PC-9 (cell line): Measurements from ENCODE around the gene MINDY4. TPM values are rescaled to one million over a fixed set of nuclear protein-coding genes. Genes with fewer than 3 reads are reported as not detected.

ENCODE experiments used
- BruUV-seq: library from RNA; stranded (reverse); fragments of 400-500 nt; replicated peaks from 2 replicates; lab custom pipeline; 2021; lab: Mats Ljungman, UMichigan
- CTCF ChIA-PET: fragments of 300-600 bp; sonication (Branson Sonifier 250); formaldehyde crosslinking; loops from one replicate; lab custom pipeline; 2022; ENCODE audit warnings: antibody characterized with exemption; lab: Charles Lee
- POLR2A ChIA-PET: fragments of 300-600 bp; sonication (Branson Sonifier 250); formaldehyde crosslinking; loops from one replicate; lab custom pipeline; 2022; ENCODE audit warnings: antibody characterized with exemption; ENCODE audit not compliant: unreplicated experiment; lab: Charles Lee
- DNase-seq, 2 experiments: peaks; one replicate each; pipeline versions ENCODE4 v3.0.0 to v3.0.0-alpha.2; 2015 to 2022; ENCODE audit warnings: mixed read lengths in 1 of 2
- H2AFZ ChIP-seq: fragments of 200-600 bp; sonication (generic); 2 replicates; pipeline ENCODE4 v1.8.1; 2017; ENCODE audit warnings: antibody characterized with exemption
- H3F3A ChIP-seq: fragments of 200-600 bp; sonication (generic); 2 replicates; pipeline ENCODE4 v1.8.1; 2017; ENCODE audit warnings: antibody characterized with exemption, mild to moderate bottlenecking, low read depth; ENCODE audit not compliant: insufficient read depth
- H3K27ac ChIP-seq: fragments of 200-600 bp; sonication (generic); 2 replicates; pipeline ENCODE4 v1.6.1; 2016; ENCODE audit warnings: mixed run types
- H3K27me3 ChIP-seq: fragments of 200-600 bp; sonication (generic); 2 replicates; pipeline ENCODE4 v1.6.1; 2016; ENCODE audit warnings: low read depth, mixed run types; ENCODE audit not compliant: insufficient read depth
- H3K36me3 ChIP-seq: fragments of 200-600 bp; sonication (generic); 2 replicates; pipeline ENCODE4 v1.6.1; 2016; ENCODE audit warnings: low read depth, mixed run types
- H3K4me1 ChIP-seq: fragments of 200-600 bp; sonication (generic); replicated peaks from 2 replicates; pipeline ENCODE4 v1.6.1; 2016; ENCODE audit warnings: mixed run types; ENCODE audit not compliant: insufficient read depth
- H3K4me2 ChIP-seq: fragments of 200-600 bp; sonication (generic); 2 replicates; pipeline ENCODE4 v1.6.1; 2017; ENCODE audit warnings: mixed run types
- H3K4me3 ChIP-seq: fragments of 200-600 bp; sonication (generic); 2 replicates; pipeline ENCODE4 v1.6.1; 2016; ENCODE audit warnings: mixed run types
- H3K79me2 ChIP-seq: fragments of 200-600 bp; sonication (generic); 2 replicates; pipeline ENCODE4 v1.6.1; 2017; ENCODE audit warnings: low read depth, mixed run types
- H3K9me2 ChIP-seq: fragments of 200-600 bp; sonication (generic); 2 replicates; pipeline ENCODE4 v1.8.1; 2017; ENCODE audit warnings: mild to moderate bottlenecking; ENCODE audit not compliant: insufficient read depth
- H3K9me3 ChIP-seq: fragments of 200-600 bp; sonication (generic); 2 replicates; pipeline ENCODE4 v1.8.1; 2016; ENCODE audit warnings: low read depth; ENCODE audit not compliant: insufficient read depth
- H4K20me1 ChIP-seq: fragments of 200-600 bp; sonication (generic); 2 replicates; pipeline ENCODE4 v1.8.1; 2017; ENCODE audit not compliant: insufficient read depth
- CTCF ChIP-seq: fragments of 200-600 bp; sonication (generic); conservative IDR thresholded peaks from 2 replicates; pipeline ENCODE4 v1.6.1; 2017; ENCODE audit warnings: mixed run types, antibody characterized with exemption, mild to moderate bottlenecking, moderate library complexity
- EZH2 ChIP-seq: fragments of 200-600 bp; sonication (generic); IDR thresholded peaks from 2 replicates; pipeline ENCODE4 v1.8.0; 2017; ENCODE audit warnings: antibody characterized with exemption, low read depth
- intact Hi-C: fragments of 100-400 bp; cut with micrococcal nuclease; formaldehyde crosslinking; loops from one replicate; pipeline ENCODE4 v1.10.0; 2022; ENCODE audit not compliant: unreplicated experiment
- total RNA-seq: library from RNA; stranded (reverse); gene quantifications from 2 replicates; pipeline ENCODE4 v1.2.3, GENCODE V29; 2021

Gene MINDY4
- total RNA-seq, 1 experiment from 2014 or later, result 14.8 TPM

DNA sequence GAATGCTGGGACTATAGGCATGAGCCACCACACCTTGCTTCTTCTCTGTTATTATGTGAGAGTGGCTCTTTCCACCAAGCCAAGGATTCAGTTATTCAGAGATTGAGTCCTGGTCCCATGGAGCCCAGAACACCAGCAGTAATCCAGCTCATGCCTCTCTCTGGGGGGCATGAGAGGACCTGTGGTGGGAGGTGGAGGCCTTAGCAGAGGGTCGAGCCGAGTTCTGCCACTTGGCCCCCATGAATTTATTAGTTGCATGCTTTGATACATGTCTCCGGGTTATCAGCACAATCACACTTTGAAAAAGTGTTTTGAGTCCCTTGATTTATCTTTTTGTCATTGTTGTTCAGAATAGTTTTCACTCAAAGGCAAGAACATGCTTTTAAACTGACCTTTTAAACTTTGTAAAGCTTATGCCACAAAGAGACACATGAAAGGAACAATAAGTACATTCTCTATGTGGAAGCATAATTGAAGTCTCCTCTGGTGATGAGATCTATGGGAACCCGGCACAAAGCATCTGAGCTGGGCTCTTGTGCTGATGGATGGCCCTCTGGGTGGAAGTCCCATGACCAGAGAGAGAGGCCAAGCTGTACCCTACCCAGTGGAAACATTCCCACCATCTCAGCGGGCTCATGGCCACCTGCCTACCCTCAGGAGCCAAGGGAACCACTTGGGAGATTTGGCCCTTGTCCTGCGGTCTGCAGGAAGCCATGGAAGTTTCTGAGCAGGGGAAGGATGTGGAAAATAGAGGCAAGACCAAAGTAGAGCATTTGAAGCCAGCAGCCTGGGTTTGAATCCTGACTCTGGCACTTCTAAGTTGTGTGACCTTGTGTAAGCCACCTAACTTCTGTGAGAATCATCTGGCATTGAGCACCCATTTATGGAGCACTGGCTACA lies 53.9 kb downstream of the MINDY4 start:
- intact Hi-C loops, result no loop called here
- ChIA-PET CTCF (no interaction called here), POLR2A (no interaction called here)
- no peaks in the 10 kb centered on the region; the same call in 1 of the 2 replicates for H4K20me1 ChIP-seq
- no peaks in the 10 kb centered on the region; the same call in 1 of the 2 replicates for H3K9me3 ChIP-seq
- no peak overlapping the region for H3K4me2 ChIP-seq
- H3K27ac ChIP-seq, result no peak overlapping the region
- TF ChIP-seq EZH2 (no peak), CTCF (no peak)
- H3K79me2 ChIP-seq, result no peaks in the 10 kb centered on the region
- no peak for DNase-seq
- H3F3A ChIP-seq, result no peaks in the 10 kb centered on the region
- no peak overlapping the region for H3K4me3 ChIP-seq
- no peaks in the 10 kb centered on the region for H3K4me1 ChIP-seq
- BruUV-seq, result no TSS peak
- no peaks in the 10 kb centered on the region for H3K36me3 ChIP-seq
- no peaks in the 10 kb centered on the region for H3K27me3 ChIP-seq
- no peak overlapping the region for H2AFZ ChIP-seq
- H3K9me2 ChIP-seq, result no peaks in the 10 kb centered on the region

GRCh38 chr7:30826181-30826580 lies 55.0 kb downstream of the MINDY4 start:
- Histone ChIP-seq H3K4me2 (no peak overlapping the region), H2AFZ (no peak overlapping the region), H3K4me3 (no peak overlapping the region), H3K4me1 (peaks cover 4% of the 10 kb centered on the region), H3K9me2 (no peaks in the 10 kb centered on the region), H3K36me3 (no peaks in the 10 kb centered on the region), H3K27ac (no peak overlapping the region), H4K20me1 (no peaks in the 10 kb centered on the region; the same call in 1 of the 2 replicates), H3K79me2 (no peaks in the 10 kb centered on the region), H3K27me3 (no peaks in the 10 kb centered on the region), H3F3A (no peaks in the 10 kb centered on the region), H3K9me3 (no peaks in the 10 kb centered on the region; the same call in 1 of the 2 replicates)
- intact Hi-C loops, result no loop called here
- CTCF ChIA-PET, result no interaction called here
- POLR2A ChIA-PET, result no interaction called here
- TF ChIP-seq CTCF (no peak), EZH2 (no peak)
- no TSS peak for BruUV-seq
- DNase-seq, result no peak

GRCh38 chr7:30828591-30828990 lies 57.4 kb downstream of the MINDY4 start:
- TF ChIP-seq EZH2 (no peak), CTCF (no peak)
- CTCF ChIA-PET, result no interaction called here
- no TSS peak for BruUV-seq
- H3K79me2 ChIP-seq, result no peaks in the 10 kb centered on the region
- no peak overlapping the region for H3K4me3 ChIP-seq
- no peak overlapping the region for H3K27ac ChIP-seq
- 0 out of 2 replicates have a peak, but pooled peaks cover 5% of the 10 kb centered on the region for H3K36me3 ChIP-seq
- no peak for DNase-seq
- POLR2A ChIA-PET, result no interaction called here
- intact Hi-C loops, result no loop called here
- H3K4me2 ChIP-seq, result no peak overlapping the region
- no peaks in the 10 kb centered on the region for H3K27me3 ChIP-seq
- no peak overlapping the region for H2AFZ ChIP-seq
- peaks cover 8% of the 10 kb centered on the region; the same call in 1 of the 2 replicates for H3K9me3 ChIP-seq
- H3K4me1 ChIP-seq, result peaks cover 10% of the 10 kb centered on the region
- H3K9me2 ChIP-seq, result no peaks in the 10 kb centered on the region
- peaks cover 4% of the 10 kb centered on the region; the same call in 1 of the 2 replicates for H3F3A ChIP-seq
- no peaks in the 10 kb centered on the region for H4K20me1 ChIP-seq
